HL-60 (cell line): ENCODE data around the gene TNFSF15.

ENCODE experiments used
- DNase-seq, 2 experiments: peaks; one replicate each; pipeline ENCODE4 v3.0.0-alpha.2; 2010 to 2020; ENCODE audit warnings: low read depth in 1 of 2, low spot score in 1 of 2
- H3K27ac ChIP-seq: fragments of 250-450 bp; sonication (Bioruptor Pico); replicated peaks from 2 replicates; pipeline ENCODE4 v1.5.1; 2020; ENCODE audit warnings: mild to moderate bottlenecking, moderate library complexity
- H3K27me3 ChIP-seq: fragments of 250-450 bp; sonication (Bioruptor Pico); 2 replicates; pipeline ENCODE4 v1.5.1; 2021; ENCODE audit warnings: mild to moderate bottlenecking, moderate library complexity; ENCODE audit not compliant: insufficient read depth, poor library complexity, severe bottlenecking
- H3K4me3 ChIP-seq: replicated peaks from 2 replicates; pipeline ENCODE4 v1.5.1; 2011; ENCODE audit warnings: mild to moderate bottlenecking, control low read depth, low read length; ENCODE audit not compliant: insufficient read depth
- GABPA ChIP-seq: IDR thresholded peaks from 2 replicates; pipeline ENCODE4 v1.6.1; 2012; ENCODE audit warnings: low read depth
- POLR2AphosphoS5 ChIP-seq: IDR thresholded peaks from 2 replicates; pipeline ENCODE4 v1.6.1; 2012; ENCODE audit warnings: low read depth
- SPI1 ChIP-seq: IDR thresholded peaks from 2 replicates; pipeline ENCODE4 v1.6.1; 2012; ENCODE audit warnings: low read depth, mild to moderate bottlenecking, borderline replicate concordance
- TF ChIP-seq, protein P1 (sequence below): IDR thresholded peaks from 2 replicates; pipeline ENCODE4 v1.6.1; 2012; ENCODE audit warnings: low read depth; ENCODE audit not compliant: insufficient replicate concordance
- TF ChIP-seq, protein P2 (sequence below): IDR thresholded peaks from one replicate; pipeline ENCODE4 v1.5.1; 2011; ENCODE audit warnings: low read length, control low read depth, inconsistent platforms; ENCODE audit not compliant: insufficient read depth

The TNFSF15 gene

DNA sequence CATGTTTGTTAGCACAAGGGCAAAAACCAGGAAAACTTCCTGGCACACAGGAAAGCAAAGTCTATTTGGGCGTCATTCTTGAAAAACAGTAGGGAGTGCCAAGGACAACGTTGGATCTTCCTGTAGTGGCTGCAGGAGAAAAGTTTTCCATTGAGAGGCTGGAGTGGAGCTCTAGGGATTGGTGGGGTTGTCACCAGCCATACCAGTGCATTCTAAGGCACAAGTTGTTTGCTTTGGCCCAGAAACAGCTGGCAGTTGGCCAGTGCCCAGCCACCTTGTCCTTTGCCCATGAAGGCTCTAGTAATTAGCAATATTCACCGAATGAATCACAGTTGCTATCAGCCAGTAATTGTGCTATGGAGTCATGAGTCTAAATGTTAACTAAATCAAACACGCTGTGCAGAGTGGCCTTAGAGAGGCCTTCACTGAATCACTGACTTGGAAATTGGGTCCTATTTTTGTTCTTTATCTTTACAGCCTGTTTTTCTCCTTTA is 26.4 kb downstream of the TNFSF15 start:
- H3K4me3 ChIP-seq: no peak overlapping the region
- H3K27me3 ChIP-seq: peaks cover 9% of the 10 kb centered on the region
- H3K27ac ChIP-seq: no peak overlapping the region
- TF ChIP-seq GABPA (no peak), POLR2AphosphoS5 (no peak), SPI1 (no peak)
- TF ChIP-seq, protein P1, sequence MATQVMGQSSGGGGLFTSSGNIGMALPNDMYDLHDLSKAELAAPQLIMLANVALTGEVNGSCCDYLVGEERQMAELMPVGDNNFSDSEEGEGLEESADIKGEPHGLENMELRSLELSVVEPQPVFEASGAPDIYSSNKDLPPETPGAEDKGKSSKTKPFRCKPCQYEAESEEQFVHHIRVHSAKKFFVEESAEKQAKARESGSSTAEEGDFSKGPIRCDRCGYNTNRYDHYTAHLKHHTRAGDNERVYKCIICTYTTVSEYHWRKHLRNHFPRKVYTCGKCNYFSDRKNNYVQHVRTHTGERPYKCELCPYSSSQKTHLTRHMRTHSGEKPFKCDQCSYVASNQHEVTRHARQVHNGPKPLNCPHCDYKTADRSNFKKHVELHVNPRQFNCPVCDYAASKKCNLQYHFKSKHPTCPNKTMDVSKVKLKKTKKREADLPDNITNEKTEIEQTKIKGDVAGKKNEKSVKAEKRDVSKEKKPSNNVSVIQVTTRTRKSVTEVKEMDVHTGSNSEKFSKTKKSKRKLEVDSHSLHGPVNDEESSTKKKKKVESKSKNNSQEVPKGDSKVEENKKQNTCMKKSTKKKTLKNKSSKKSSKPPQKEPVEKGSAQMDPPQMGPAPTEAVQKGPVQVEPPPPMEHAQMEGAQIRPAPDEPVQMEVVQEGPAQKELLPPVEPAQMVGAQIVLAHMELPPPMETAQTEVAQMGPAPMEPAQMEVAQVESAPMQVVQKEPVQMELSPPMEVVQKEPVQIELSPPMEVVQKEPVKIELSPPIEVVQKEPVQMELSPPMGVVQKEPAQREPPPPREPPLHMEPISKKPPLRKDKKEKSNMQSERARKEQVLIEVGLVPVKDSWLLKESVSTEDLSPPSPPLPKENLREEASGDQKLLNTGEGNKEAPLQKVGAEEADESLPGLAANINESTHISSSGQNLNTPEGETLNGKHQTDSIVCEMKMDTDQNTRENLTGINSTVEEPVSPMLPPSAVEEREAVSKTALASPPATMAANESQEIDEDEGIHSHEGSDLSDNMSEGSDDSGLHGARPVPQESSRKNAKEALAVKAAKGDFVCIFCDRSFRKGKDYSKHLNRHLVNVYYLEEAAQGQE: no peak
- TF ChIP-seq, protein P2, sequence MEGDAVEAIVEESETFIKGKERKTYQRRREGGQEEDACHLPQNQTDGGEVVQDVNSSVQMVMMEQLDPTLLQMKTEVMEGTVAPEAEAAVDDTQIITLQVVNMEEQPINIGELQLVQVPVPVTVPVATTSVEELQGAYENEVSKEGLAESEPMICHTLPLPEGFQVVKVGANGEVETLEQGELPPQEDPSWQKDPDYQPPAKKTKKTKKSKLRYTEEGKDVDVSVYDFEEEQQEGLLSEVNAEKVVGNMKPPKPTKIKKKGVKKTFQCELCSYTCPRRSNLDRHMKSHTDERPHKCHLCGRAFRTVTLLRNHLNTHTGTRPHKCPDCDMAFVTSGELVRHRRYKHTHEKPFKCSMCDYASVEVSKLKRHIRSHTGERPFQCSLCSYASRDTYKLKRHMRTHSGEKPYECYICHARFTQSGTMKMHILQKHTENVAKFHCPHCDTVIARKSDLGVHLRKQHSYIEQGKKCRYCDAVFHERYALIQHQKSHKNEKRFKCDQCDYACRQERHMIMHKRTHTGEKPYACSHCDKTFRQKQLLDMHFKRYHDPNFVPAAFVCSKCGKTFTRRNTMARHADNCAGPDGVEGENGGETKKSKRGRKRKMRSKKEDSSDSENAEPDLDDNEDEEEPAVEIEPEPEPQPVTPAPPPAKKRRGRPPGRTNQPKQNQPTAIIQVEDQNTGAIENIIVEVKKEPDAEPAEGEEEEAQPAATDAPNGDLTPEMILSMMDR: no peak
- no peak for DNase-seq

DNA sequence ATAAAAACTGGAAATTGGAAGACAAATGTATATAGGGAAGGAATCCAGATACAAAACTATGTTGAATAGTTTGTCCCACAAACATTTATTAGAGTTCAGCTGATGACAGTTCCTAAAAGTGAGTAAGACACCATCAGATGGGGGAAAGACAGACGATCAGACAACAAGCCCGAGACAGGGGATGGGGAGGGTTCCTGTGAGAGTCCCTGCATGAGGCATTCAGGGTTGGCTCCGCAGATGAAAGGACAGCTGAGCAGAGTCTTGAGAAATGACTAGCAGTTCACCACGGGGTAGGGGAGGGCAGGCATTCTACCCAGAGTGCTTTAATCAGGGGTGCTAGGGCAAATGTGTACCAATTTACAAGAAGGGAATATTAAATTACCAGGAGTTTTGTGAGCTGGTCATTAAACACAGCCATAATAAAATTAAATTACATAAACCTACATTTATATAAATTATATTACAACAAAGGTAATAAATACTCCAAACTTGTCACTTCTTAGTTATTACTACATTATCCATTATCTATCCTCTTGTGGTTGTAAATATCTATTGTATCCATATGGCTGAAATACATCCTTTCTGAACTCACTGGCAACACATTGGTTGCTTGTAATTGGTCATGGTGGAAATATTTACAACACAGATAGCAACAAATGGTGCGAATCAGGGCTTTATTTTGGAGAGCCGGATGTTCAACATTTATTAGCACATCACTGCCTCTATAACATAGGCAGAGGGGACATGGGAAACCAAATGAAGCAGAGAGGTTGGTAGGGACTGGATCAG is 27.8 kb downstream of the TNFSF15 start:
- DNase-seq: no peak
- Histone ChIP-seq H3K27me3 (peaks cover 9% of the 10 kb centered on the region), H3K27ac (no peak overlapping the region), H3K4me3 (no peak overlapping the region)
- TF ChIP-seq, protein P1: no peak
- TF ChIP-seq GABPA: no peak

DNA sequence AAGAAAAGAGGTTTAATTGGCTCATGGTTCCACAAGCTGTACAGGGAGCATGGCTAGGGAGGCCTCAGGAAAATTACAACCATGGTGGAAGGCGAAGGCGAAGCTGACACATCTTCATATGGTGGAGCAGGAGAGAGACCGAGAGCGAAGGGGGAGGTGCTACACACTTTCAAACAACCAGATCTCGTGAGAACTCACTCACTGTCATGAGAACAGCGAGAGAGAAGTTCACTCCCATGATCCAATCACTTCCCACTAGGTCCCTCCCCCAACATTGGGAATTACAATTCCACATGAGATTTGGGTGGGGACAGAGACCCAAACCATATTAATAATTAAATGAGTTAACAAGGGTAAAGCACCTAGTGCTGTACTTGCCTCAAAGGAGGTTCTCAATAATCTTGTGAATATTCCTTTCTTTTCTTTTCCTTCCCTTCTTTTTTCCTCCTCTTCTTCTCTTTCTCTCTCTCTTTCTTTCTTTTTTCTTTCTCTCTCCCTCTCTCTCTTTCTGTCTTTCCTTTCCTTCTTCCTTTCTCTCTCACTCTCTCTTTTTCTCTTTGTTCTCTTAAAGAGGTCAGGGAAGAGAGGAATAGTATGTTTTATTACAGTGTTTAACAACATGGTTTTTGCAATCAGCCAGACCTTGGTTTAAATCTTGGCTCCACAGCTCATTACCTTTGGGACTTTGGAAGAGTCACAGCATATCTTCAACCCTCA is 29.0 kb downstream of the TNFSF15 start:
- H3K27ac ChIP-seq: no peak overlapping the region

More for the DNA sequence above, 29.0 kb downstream of the TNFSF15 start:
- DNase-seq: no peak
- no peak overlapping the region for H3K4me3 ChIP-seq
- TF ChIP-seq POLR2AphosphoS5 (no peak), GABPA (no peak), SPI1 (no peak)
- TF ChIP-seq, protein P2: no peak
- TF ChIP-seq, protein P1: no peak
- H3K27me3 ChIP-seq: peaks cover 9% of the 10 kb centered on the region
